HG03575 (cell line): ENCODE measurements around the gene RNASEL.
A peak's percentile ranks its signal among the peaks of the same experiment; 100 is the strongest.

Source experiments
- ATAC-seq: cut with Tn5 transposase; IDR thresholded peaks from one replicate; pipeline ENCODE4 v1.9.1; 2021; ENCODE audit not compliant: unreplicated experiment, insufficient number of reproducible peaks, low FRiP score; ENCODE audit errors: extremely low read depth

RNASEL gene

DNA sequence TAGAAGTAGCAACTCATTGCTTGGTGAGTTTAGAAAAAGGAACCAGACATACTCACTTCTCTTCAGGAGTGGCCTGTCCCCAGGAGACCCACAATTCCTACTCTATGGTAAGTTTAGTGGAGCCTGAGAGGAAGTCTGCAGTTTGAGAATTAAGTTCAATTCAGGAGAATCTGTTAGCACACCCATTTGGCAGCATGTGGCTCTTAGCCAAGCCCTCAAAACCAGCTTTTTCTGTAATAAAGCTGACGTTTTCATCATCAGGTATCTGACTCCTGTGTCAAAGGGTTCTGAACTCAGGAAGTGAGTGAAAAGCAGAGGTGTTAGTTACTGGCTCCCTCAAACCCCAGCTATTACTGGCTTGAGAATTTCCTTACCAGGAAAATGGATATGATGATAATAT lies 35.5 kb upstream of the RNASEL start:
- no peak for ATAC-seq

DNA sequence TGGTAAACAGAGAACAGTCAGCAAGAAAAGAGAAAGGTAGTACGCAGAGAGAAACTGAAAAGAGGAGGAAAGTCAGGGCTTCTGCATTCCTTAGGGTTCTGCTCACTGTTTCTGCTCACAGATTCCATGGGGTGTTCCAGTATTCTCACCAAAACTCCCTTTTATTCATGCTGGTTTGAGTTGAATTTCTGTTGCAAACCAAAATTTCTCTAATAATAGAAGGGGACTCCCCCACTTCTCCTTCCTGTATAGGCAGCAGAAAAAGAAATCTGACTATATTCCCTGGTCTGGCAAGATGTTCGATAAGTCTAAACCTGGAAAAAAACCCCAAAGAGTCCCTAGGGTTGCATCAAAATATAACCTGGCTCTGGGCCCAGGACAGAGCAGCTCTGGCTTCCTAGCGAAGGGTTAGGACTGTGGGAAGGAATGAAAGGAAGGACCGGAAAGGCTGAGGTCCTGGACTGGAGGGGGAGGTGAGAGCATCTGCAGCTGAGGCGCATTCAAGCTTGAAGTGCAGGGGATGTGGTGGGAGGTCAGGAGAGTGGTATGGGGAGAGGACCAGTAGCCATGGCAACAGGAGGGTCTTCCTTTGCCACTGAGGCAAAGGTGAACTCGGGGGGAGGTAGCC lies 34.0 kb upstream of the RNASEL start:
- ATAC-seq = no peak

DNA sequence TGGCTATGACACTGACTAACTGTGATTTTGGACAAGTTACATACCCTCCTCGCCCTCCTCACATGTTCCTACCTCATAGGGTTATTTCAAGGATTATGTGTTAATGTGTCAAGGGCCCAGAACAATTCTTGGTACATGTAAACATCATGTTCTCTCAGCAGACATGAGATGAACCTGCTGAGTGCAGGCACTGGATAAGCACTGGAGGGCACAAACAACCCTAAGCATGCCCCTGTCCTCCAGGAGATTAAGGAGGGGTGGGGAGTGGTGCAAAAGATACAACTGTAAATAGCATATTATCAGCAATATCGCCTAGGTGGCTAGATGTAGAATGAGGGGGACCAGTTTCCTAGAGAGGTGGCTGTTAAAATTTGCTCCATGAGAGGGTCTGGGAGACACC lies 32.9 kb upstream of the RNASEL start:
- ATAC-seq = no peak

DNA sequence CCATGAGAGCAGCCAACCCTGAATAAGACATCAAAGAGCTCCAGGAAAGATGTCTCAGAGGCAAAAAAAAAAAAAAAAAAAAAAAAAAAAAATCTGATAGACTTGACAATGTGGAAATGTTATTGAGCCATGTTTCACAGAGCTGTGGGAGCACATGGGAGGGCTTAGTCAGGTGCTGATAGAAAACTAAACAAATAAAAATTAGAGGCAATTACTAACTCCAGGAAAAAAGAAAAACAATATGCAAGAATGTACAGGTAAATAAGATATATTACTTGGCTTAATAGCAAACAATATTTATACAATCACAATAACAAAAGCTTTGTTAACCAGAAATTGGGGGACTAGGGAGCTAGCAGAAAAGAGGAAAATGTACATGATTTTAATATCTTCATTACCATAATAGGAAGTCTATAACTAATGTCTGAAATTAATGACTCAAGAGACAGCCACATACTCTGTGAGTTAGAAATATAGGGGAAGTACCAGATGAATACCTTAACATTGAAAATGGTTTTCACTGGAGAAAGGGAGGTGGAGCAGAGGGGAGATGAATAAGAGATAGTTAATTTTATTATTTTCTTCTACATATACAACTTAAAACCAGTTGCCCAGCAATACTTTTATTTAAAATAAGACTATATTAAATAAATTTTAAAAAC lies 32.0 kb upstream of the RNASEL start:
- no peak for ATAC-seq

DNA sequence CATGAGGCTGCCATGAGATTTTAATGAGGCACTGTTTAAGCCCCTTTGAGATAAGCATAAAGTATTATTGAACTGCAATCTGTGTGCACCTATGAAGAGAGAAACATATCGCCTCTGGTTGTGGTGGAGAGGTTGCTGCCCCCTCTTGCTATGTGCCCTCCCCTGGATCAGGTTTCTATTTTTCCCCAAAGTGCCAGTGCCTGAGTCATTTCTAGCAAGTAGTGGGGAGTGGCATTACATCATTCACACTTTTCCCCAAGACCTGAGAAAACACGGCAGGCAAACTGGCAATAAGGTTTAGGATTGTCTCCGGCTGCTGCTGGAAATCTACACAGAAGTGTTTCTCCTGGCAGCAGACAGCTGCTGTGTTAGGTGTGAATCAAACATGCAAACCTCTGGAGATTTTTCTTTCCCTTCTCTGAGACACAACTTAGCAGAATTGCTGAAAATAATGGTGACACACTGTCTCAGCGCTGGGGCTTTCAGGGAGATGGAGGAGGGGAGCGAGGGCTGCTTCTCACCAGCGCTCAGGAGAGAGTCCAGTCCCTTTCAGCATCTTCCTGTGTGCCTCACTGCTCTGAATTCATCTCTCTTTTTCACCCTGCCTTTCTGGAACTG lies 28.8 kb upstream of the RNASEL start:
- no peak for ATAC-seq

DNA sequence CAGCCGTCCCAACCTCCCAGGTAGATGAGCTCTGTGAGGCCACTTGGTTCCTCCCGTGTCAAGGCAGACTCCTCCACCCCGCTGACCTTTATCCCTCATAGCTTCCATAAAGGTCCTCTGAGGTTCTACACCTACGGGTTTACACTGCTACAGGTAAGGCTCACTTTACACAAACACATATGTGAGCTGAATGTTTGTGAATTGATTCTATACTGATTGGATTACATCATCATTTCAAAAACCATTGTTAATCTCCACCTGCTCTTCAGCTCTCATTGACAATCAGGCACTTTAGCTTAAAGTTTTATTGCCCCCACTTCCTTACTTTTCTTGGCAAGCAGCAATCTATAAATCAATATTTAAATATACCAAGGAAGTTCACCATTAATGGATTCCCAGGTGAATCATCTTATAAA lies 28.0 kb upstream of the RNASEL start:
- ATAC-seq = no peak

DNA sequence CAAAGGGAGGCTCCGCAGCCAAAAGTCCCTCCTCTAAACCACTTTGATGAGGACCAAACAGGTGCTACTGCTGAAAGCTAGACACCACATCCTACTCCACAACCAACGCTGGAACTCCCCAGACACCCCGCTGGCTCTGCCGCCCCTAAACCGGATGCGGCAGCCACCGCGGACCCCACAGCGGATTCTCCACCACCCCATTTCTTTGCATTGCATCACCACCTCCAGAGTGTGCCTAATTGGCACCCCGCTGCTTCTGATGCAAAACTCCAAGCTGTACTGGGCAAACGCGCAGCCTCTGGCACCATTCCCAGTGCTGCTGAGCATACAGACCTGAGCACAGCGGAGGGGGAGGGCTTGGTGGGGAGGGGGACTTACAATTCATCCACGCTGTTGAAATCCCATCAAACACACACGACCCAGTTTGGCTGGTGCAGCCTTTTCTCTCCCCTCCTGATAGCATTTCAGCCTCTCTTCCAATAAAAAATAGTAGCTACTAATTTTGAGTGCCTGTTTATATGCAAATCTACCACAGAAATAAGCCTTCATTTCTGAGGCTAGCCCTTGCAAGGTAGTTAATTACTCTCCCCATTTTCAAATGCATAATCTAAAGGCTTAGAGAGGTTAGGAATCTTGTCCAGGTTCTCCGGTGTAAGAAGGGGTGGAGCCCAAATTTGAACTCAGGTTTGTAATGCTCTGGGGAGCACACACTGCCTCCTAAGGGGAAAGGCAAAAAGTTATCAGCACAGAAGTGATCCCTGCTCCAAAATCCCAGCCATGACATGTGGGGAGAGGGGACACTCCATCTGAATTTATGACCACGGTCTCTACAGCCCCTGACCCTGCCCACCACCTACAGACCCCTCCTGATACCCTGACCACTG lies 27.3 kb upstream of the RNASEL start:
- peak; percentile 63 for ATAC-seq

DNA sequence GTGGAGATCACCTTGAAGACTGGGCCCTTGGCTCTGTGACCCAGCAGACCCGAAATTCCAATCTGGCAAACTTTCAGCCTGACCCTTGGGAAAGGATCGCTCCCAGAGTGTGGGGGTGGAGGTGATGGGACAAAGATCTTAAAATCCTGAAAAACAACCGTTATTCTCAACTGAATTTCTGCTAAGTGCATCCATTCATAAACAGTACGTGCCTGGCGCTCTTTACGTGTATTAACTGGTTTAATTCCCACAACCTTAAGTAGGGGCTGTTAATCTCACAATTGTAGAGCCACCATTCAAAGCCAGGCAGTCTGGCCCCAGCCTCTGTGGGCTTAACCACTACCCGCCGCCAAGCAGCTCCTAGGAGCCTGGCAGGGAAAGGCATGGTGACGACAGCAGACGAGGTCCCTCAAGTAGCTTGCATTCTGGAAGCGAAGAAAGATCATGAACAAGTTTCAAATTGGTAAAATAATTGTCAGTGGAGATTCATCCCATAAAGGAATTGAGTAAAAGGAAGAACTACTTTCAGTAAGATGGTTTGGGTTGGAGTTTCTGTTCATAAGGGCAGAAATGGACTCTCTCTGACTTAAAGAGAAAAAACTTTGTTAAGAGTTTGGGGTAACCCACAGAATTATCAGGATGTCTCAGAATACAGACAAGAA lies 26.5 kb upstream of the RNASEL start:
- ATAC-seq = peak; percentile 11

DNA sequence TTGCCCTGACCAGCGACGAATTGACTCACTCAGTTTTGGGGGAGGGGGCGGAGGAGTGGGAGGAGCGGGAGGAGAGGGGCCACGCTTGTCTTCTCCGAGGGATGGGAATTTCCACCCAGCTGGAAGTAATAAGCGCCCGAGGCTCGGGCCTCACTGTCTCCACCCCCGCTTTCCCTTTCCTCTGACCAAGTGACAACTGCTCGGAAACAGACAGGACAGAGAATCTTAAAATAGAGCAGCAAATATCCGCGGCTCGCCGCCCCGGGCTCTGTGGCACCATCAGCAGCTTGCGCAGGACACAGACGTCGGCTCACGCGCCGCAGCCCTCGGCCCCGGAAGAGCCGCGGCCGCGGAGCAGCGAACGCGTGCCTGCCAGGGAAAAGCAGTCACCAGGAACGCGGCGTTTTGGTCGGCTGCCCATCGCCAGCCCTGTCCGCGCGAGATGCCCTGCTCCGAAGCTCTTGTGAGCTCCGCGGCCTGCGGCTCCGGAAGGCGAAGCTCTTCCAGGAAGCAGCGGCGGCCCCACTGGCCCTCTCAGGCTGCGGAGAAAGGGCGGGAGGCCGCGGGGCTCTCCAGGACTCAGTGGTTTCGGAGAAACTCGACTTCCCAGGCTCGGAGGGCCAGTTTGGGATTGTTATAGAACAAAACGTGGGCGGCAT lies 25.9 kb upstream of the RNASEL start:
- no peak for ATAC-seq

DNA sequence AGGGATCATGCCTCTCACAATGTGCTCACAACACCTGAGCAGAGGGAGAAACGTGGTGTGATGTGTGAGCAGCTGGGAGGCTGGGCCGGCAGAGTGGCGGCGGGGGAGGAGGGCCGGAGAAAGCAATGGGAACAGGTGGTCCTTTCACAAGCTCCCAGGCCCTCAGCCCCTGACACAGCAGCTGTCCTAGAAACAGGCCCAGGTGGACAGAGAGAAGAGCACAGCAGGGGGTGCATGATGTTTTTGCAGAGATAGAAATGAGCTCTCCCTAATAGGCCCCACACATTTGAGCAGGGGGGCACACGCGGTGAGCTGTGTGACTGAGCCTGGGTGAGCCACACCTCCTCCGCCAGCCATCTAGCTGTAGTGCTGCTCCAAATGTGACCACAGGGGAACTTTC lies 22.7 kb upstream of the RNASEL start:
- ATAC-seq = no peak

DNA sequence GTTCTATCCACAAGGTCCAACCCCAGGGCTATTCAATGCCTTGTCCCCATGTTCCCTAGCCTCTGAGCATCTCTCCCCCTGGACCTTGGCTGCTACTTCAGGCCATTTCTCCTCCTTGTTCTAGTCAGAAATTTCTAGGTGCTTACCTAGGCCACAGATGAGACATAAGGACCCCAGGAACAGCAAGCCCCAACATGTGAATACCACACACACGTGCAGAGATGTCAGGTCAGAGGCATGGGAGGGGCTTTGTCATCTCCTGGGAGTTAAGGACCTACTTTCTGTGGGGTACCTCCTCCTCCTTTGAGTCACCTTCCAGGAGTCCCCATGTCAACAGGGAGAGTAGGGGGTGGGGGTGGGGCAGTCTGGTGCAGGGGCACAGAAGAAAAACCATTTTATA lies 22.3 kb upstream of the RNASEL start:
- no peak for ATAC-seq

DNA sequence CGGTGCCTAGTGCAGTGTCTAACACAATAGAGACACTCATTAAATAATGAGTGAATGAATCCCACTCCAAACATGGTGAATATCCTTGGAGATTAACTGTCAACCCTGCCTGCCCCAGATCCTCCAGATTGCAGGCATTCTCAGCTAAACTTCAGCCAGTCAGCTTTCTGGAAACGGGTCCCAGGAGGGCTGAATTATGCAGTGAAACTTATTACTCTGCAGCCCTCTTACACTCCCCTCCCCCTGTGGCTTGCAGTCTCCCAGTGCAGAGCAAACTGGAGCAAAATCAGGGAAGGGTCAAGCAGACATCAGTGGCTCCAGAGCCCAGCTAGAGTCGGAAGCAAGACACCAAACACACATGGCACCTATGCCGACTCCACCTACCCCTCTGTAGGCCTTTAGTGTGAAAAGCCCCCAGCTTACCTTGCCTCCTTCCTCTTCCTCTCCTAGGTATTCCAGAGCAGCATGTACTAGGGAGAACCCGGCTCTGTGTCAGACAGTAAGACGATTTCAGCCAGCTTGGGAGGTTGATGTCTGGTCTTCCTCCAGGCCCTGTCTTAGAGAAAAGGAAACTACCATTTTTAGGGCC lies 21.6 kb upstream of the RNASEL start:
- ATAC-seq = no peak

DNA sequence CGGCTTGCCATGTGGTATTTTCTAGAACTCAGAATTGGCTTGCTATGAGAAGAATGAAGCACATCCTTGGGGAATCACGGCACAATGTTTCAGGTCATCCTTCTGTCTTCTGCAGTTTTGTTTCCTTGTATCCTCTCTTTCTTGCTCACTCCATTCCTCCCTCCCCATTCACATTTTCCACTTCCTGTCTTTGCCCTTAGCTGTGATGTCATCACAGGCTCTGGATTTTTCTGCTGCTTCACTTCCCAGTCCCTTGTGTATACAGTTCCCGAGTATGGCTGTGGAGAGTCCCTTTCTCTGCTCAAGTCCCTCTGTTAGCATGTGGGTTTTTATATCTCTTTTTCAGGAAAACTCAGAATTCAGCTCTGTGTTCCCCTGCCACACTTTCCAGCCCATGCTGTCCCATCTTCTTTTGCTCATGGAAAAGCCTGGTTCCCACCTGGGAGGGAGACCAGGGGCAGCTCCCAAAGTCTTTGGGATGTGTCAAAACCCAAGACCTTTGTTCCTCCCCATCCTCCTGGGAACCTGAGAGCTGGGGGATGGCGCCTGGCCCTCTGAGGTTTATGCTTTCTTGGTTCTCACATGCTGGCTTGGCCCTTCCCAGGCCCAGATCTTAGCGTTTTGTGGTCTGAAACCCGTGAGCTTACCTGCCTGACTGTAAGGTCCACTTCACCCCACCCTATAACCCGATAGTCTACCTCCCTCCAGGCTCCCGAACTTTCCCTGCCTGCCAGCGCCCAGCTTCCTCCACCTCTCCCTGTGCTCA lies 20.0 kb upstream of the RNASEL start:
- ATAC-seq = no peak

DNA sequence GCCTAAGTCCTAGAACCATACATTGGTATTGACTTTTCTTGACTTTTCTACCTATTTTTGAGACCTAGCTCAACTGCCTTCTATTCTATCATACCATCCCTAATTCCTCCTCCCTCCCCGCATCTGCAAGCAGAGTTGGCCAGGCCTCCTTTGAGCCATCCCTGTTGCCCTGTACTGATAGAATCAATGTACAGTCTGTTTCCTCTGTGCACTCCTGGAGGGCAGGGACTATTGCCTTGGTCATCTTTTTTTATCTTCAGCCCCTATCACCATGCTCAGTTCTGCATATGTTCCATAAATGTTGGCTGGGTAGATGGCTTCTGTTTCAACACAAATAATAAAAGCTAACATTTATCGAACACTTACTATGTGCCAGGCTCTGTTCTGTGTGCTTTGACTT lies 19.2 kb upstream of the RNASEL start:
- no peak for ATAC-seq

DNA sequence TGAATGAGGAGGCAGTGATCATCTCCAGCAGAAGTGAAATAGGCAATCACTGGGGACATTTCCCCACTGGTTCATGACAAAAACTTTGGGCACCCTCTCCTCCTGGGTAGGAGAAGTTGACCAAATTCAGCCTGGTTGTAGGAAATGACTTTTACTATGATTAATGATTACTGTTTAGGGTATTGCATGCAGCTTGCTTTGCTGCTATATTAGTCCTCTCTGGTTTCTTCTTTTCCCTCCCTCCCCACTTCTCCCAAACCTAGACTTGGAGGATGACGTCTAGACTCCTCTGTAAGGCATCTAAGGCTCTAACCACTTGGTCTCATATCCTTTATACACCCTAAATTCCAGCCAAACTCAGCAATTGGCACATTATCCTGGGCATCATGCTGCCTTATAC lies 18.5 kb upstream of the RNASEL start:
- ATAC-seq = no peak

DNA sequence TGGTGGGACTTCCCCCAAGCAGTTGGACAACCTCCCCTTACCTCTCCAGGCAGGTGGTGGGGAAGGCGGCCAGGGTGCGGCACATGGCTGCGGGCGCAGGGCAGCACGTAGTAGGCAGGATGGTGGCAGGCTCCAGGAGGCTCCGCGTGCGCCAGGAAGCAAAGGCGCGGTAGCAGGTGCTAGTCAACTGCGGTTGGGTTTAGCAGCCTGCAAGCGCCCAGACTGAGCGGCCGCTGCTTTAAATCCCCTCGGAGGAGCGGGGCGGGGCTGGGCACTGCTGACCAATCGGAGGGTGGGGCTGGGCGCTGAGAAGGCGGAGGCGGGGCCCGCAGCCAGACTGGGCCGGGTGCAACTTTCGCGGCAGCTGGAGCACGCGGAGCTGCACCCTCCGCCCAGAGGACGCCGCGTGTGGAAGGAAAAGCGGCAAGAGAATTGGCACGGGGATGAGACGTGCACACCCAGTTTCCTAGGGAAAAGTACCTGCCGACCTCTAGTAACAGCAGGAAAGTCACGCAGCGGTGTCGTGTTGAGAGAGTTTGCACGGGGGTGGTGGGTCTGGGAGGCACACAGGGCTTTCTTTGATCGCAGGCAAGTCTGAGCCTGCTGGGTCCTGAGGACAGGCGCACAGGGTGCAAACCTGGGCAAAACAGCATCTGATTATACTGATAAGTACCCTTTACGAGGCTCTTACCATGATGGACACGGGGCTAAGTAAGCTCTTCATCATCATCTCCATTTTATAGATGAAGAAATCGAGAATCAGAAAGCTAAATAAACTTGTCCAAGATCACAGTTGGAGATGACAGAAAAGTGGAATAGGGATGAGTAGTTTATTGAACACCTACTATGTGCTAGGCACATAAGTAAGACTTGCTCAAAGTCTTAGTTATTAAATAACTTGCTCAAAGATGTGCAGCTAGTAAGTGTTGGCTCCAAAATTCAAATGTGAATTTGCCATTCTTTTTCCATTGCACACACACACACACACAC lies 15.4 kb upstream of the RNASEL start, which contains the start of gene RGS16:
RGS16 (minus strand) TSS at position 215 of the 990 bp plus-strand sequence; CDS start at position 85, 130 bp downstream.
- ATAC-seq = peak; percentile 34
